ENCODE data around the gene MUC13. TPM values are rescaled to one million over a fixed set of nuclear protein-coding genes. Genes with fewer than 3 reads are reported as not detected.

The MUC13 gene
- total RNA-seq, 1 donor from 2014 or later = not detected

DNA sequence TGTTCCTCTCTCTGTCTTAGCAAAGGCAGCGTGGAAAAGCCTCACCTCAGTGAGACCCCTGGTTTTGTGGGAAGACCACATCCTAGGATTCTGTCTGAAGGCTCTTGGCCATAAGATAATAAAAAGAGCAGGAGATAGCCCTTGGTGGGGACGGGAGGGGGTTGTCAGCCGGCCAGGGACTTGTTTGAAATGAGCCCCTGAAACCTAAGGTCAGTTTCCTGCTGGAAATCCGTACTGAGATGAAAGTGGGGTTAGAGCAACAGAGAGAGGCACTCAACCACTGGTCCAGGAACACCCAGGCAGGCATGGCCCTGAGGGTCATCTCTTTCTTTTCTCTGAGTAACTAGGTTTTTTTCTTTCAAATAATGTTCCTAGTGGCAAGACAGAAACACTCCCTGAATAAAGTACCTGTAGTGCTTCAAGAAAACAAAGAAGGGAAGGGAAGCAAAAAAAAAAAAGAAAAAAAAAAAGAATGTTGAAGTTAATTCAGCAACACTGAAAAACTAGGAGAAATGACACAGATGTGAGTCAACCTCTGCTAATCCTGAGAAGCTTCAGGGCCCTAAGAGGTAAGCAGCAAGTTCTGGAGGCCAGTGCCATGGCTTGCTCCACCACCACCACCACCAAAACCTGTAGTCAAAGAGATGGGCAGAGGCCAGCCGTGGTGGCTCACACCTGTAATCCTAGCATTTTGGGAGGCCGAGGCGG is 50.6 kb downstream of the MUC13 start:
- no peak for ATAC-seq
- intact Hi-C loops (cut with micrococcal nuclease) = no loop called here
- no peak for DNase-seq

DNA sequence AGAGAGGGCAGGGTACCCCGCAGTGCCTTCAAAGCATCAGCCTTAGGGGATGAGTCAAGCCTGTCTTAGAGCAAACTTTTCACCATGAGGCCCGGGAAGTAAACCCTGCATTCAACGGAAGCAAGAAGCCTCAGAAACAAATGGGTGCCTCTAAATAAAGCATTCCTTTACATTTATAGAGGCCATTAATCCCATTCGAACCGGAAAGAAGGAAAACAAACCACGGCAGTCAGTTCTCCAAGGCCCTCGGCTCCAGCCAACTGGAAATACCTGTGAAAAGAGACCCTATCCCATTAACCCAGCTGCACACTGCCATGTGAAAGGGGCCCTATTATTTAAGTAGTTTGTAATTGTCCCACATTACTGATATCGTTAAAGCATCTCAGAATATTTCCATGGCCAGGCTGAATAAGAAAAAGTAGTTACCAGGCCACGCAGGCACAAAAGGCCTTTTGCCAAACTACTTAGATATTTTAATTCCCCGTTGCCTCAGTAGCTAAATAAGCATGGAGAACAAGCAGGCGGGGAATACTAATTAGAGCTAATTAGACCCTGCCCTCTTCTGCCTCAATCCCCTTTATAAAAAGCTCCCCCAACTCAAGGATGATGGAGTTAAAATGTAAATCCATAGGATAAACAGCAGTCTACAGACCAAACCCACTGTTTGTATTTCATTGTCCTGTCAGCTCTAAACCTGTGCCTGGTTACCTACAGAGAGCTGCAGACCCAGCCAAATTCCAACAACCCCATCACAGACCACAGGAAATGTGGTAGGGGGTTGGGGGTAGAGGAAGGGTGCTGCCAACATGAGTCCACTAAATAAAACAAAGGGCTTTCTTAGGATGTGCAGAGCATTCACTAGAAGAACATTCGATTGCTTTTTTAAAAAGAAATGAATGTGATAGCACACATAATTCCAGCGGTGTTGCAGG is 51.5 kb downstream of the MUC13 start:
- intact Hi-C loops (cut with micrococcal nuclease) = no loop called here

DNA sequence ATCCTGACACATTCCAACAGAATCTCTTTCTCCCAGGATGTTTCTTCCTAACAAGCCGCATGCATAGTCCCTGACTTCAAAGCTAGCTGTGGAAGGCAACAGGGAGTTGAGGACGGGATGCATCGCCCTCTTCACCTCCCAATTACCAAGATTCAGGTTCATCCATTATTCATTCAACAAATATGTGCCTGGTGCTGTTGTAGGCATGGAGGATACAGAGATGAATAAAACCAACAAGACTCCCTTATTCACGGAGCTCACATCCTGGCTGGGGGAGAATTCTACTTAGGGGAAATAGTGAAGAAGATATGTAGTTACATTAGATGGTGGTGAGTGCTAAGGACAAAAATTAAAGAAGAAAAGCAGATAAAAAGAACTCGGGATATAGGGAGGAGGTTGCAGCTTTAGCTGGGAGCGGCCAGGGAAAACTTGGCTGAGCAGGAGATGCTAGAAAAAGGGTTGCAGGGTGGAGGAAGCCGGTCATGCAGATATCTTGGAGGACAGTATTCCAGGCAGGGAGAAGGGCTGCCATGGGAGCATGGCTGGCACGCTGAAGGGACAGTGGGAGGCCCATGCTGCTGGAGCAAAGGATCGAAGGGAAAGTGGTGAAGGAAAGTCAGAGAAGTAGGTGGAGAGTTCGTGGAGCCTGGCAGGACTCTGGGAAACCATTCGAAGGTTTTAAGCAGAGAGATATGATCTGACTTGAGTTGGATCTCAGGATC is 52.4 kb downstream of the MUC13 start:
- DNase-seq = no peak
- intact Hi-C loops (cut with micrococcal nuclease) = no loop called here
- no peak for ATAC-seq

More for the DNA sequence above, 51.5 kb downstream of the MUC13 start:
- no peak for DNase-seq
- ATAC-seq = no peak

DNA sequence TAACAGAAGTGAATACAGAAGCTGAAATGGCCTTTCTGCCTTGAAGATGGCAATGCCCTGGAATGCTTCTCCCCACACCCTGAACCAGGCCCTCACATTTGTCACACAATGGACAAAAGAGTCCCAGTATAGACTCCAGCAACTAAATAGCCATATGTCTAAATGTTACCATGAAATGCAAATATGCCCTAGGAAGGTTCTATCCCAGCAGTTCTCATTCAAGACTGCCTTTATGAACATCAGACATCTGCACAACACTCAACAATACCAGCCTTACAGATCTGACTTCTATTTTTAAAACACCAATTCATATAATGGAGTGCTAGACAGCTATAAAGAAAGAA is 55.2 kb downstream of the MUC13 start:
- no peak for DNase-seq
- intact Hi-C loops (cut with micrococcal nuclease) = no loop called here

DNA sequence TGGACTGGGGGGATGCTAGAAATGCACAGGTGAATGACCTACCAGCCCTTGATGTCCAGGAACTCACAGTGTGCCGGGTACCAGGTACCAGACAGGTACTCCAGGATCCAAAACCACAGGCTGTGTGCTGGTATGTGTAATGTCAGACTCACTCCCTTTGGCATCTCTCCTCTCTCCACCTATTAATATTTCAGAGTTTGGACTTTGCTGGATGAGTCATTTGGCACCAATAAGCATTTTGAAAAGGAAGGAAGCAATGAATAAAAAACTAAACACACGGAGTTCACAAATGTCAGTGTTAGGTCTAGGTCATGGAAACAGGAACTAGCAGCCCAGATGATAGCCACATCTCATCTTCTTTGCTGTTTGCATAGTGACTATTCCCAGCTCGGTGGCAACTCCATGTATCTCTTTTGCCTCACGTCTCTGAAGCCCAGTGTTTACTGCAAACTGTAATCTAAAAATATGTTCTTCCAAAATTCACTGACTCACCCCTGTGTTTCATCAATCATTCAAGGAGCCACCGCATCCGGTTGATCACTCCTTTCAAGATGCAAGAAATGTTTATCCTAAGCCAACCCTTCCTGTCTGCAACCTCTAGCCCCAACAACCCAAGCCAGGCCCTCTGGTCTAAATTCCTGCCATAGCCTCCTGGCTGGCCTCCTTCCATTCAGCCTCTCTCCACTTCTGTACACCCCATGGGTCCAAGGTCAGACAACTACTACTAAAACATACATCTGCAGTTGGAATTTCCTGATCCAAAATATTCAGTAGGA is 55.8 kb downstream of the MUC13 start:
- DNase-seq (no peak), ATAC-seq (peak; percentile 79)
- intact Hi-C loops (cut with micrococcal nuclease) = no loop called here

More for the DNA sequence above, 55.2 kb downstream of the MUC13 start:
- no peak for ATAC-seq

DNA sequence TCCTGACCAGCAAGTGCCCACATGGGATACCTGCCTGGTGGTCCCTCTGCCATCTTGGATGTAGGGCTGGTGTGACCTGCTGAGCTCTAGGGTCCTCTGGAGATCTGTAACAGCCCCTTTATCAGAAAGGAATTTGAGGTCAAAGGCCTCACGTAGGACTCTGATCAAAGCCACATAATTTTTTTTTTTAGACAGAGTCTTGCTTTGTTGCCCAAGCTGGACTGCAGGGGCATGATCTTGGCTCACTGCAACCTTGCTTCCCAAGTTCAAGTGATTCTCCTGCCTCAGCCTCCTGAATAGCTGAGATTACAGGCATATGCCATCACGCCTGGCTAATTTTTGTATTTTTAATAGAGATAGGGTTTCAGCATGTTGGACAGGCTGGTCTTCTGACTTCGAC is 56.9 kb downstream of the MUC13 start:
- DNase-seq (no peak), ATAC-seq (no peak)
- intact Hi-C loops (cut with micrococcal nuclease) = no loop called here

DNA sequence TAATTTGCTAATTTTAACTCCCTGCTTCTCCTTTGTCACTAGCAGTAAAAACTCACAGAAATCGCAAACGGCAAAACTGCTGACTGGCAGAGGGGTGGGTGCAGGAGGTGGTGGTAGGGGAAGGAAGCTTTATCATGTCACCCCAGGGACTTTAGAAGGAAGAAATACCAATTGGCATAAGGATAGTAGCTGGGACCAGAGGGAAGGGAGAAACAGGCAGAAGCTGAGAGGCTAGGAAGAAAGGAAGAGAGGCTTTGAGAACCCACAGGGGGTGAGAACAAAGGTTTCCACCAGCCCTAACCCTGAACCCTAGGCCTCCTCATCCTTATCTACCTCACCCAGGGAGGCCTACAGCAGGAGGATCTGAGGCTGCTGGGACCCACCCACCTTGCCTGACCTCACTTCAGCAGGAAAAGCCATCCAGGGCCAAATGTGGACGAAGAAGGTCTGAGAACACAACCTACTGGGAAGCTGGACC is 58.1 kb downstream of the MUC13 start:
- ATAC-seq (peak; percentile 34), DNase-seq (peak; percentile 40)
- intact Hi-C loops (cut with micrococcal nuclease) = no loop called here

DNA sequence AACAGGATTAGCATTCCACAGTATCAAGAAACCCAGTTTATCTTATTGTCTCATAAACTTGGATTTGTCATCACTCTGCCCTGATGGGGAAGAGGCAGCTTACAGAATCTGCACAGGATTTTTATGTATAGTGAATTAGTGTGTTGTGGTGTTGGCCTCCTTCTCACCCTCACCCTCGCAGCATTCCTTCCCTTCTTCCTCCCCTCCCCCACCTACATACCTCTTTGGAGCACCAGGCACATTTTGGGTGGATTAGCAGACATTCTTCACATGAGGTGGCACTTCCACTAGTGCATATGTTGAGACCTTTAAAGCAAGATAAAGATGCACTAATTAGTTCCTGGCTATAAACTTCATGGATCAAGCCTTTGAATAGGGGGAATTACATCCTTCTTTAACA is 61.3 kb downstream of the MUC13 start:
- ATAC-seq (no peak), DNase-seq (no peak)
- intact Hi-C loops (cut with micrococcal nuclease) = no loop called here

DNA sequence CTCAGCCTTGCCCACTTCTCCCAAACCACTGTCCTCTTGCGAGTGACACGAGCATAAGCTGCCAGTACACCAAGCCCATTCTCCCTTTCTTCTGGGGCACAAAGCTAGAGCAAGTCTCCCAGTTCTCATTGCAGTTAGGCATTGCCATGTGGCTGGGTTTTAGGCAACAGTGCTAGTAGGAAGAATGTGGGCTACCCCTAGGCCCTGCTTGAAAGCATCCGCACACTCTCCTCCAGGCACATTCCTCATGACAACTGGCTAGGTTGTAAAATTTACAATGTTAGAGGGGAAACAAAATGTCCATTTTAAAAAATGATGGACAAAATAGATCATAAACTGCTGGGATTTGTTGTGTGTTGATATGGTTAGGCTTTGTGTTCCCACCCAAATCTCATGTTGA is 67.0 kb downstream of the MUC13 start:
- intact Hi-C loops (cut with micrococcal nuclease) = no loop called here
- DNase-seq (no peak), ATAC-seq (no peak)

DNA sequence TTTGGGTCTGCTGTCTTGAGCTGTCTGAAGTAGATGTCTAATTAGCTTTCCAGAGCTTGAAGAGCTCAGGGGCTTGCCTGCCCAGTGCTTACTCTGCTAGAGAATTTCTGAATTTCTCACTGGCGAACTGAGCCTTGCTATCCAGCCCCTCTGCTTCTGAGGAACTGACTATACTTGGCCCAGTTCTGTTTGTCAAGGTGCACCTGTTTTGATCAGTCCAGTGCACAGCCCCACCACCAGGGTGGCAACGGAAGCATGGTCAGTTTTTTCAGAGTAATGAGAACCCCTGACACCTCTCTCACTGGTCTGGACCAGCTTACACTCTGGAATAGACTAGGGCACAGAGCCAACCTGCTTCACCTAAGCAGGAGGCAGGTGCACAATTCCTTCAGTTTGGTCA is 72.5 kb downstream of the MUC13 start:
- intact Hi-C loops (cut with micrococcal nuclease) = no loop called here
- ATAC-seq = no peak
- no peak for DNase-seq

DNA sequence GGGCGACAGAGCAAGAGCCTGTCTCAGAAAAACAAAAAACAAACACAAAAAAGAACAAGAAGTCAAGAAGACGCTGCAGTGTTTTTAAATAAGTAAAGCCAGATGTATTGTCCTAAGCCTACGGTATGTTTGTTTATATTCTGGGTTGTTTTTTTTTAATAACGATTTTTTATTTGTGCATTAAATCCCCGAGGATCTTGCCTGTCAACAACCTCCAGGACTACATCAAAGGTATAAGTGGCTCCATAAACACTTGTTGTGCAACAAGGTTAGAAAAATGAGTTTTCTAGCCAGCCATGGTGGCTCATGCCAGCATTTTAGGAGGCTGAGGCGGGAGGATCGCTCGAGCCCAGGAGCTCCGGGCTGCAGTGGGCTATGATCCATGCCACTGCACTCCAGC is 73.5 kb downstream of the MUC13 start:
- ATAC-seq (peak; percentile 5), DNase-seq (no peak)
- intact Hi-C loops (cut with micrococcal nuclease) = no loop called here

DNA sequence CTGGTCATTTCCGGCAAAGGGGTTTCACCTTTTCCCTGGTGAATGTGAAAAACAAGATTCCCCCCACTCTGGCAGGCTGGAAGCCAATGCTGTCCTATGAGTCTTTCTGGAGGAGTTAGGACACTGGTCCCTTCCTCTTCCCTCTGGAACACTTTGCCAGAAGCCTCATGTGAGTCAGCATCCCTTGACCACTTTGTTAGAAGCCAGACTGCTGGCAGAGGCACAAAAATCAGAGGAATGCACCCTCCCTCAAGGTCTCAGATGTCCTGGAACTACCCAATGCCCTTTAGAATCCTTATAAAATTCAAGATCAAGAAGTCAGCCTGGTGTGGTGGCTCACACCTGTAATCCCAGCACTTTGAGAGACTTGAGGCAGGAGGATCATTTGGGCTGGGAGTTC is 74.0 kb downstream of the MUC13 start:
- ATAC-seq (peak; percentile 94), DNase-seq (peak; percentile 41)
- intact Hi-C loops (cut with micrococcal nuclease) = no loop called here

DNA sequence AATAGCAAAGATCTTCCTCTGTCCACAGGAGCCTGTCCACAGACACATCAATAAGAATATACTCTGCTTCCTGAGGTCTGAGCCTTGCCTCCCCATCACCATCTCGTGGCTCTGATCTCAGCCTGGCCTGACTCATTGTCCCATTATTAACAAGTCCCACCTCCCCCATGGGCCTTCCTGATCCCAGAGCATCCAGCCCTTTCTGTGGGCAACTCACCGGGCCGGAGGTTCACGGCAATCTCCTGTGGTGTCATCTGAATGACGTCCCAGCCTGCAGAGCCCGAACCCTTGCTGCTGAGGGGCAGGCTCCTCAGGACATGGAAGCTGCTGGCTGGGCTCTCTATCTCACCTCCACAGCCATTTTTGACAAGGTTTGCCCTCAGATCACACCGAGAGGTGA is 75.5 kb downstream of the MUC13 start:
- no peak for DNase-seq
- peak; percentile 7 for ATAC-seq
- intact Hi-C loops (cut with micrococcal nuclease) = no loop called here

DNA sequence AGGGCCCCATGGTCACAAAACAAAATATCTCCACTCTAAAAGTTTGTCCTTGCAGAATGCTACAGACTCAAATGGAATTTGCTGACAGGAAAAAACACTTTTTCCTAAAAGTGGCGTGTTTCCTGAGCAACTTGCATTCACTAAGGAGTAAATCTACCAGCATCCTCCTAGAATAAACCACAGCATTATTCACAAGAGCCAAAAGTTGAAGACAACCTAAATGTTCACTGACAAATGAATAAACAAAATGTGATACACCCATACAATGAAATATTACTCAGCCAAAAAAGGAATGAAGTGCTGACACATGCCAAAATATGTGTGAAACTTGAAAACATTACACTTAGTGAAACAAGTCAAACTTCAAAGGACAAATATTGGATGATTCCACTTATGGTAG is 76.3 kb downstream of the MUC13 start:
- no peak for DNase-seq
- ATAC-seq = no peak
- intact Hi-C loops (cut with micrococcal nuclease) = no loop called here

DNA sequence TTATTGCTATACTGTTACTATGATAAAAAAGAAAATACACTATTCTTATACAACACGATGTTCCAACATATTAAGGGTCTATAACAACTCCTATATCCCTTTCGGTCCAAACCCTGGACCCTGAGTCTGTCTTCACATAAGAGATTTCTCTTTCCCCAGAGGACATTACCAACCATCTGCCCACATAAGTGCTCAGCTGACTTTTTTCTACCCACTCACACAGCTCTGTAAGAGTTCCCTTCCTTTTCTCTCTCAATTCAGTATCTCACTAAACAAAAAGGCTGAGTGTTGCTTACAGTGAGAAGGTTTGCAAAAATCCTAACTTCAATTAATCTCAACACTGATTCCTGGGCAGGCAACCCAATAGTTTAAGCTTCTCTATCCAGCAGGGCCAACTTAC is 77.9 kb downstream of the MUC13 start:
- DNase-seq = no peak
- intact Hi-C loops (cut with micrococcal nuclease) = no loop called here
- no peak for ATAC-seq
